Neutrophil (primary cell): ENCODE results near the gene SIRT1.
"Not testable (repeated sequence)": the region's sequence is repeated elsewhere in the genome, so short reads cannot be mapped to it uniquely, and the experiment has no call there.

Source experiments
- H3K27ac ChIP-seq: fragments of 200-600 bp; sonication (generic); 2 replicates; pipeline ENCODE4 v1.5.1; 2016; ENCODE audit warnings: mild to moderate bottlenecking, moderate library complexity
- H3K27me3 ChIP-seq: fragments of 200-600 bp; sonication (generic); 2 replicates; pipeline ENCODE4 v1.6.0; 2016; ENCODE audit warnings: mild to moderate bottlenecking
- H3K36me3 ChIP-seq: fragments of 200-600 bp; sonication (generic); 2 replicates; pipeline ENCODE4 v1.5.1; 2017
- H3K4me1 ChIP-seq, 2 experiments: fragments of 200-600 bp in 1 of 2; sonication (generic) in 1 of 2; 1 replicate in 1 of 2; 2 replicates in 1 of 2; pipeline versions ENCODE4 v1.5.1 to v1.6.1; 2013 to 2016; ENCODE audit warnings: low read depth in 1 of 2, low read length in 1 of 2, mild to moderate bottlenecking in 1 of 2, moderate library complexity in 1 of 2; ENCODE audit not compliant: control insufficient read depth in 1 of 2, insufficient read depth in 1 of 2
- H3K4me3 ChIP-seq, 2 experiments: fragments of 200-600 bp in 1 of 2; sonication (generic) in 1 of 2; 1 replicate in 1 of 2; 2 replicates in 1 of 2; pipeline ENCODE4 v1.5.1; 2013 to 2016; ENCODE audit warnings: low read depth in 1 of 2, low read length in 1 of 2, mild to moderate bottlenecking in 1 of 2, moderate library complexity in 1 of 2
- H3K9me3 ChIP-seq: fragments of 200-600 bp; sonication (generic); 2 replicates; pipeline ENCODE4 v1.5.1; 2016
- TF ChIP-seq, protein P1 (sequence below): fragments of 200-600 bp; sonication (generic); IDR thresholded peaks from 2 replicates; pipeline ENCODE4 v1.5.1; 2016; ENCODE audit warnings: antibody characterized with exemption

Gene SIRT1

DNA sequence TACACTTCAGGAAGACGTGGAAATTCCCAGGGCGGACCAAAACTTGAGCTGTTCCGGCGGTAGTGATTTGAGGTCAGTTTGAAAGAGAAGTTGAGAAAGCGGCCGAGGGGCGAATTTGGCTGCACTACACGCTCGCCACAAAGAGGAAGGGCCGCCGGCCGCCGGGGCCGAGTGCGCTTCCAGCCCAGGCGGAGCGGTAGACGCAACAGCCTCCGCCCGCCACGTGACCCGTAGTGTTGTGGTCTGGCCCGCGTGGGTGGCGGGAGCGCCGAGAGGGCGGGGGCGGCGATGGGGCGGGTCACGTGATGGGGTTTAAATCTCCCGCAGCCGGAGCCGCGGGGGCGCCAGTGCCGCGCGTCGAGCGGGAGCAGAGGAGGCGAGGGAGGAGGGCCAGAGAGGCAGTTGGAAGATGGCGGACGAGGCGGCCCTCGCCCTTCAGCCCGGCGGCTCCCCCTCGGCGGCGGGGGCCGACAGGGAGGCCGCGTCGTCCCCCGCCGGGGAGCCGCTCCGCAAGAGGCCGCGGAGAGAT, at the start of gene SIRT1:
TSS of gene SIRT1 (plus strand) at position 344 of the 529 bp plus-strand sequence. CDS start at position 410, 66 bp downstream.
- H3K9me3 ChIP-seq: no peaks in the 10 kb centered on the region
- TF ChIP-seq, protein P1, sequence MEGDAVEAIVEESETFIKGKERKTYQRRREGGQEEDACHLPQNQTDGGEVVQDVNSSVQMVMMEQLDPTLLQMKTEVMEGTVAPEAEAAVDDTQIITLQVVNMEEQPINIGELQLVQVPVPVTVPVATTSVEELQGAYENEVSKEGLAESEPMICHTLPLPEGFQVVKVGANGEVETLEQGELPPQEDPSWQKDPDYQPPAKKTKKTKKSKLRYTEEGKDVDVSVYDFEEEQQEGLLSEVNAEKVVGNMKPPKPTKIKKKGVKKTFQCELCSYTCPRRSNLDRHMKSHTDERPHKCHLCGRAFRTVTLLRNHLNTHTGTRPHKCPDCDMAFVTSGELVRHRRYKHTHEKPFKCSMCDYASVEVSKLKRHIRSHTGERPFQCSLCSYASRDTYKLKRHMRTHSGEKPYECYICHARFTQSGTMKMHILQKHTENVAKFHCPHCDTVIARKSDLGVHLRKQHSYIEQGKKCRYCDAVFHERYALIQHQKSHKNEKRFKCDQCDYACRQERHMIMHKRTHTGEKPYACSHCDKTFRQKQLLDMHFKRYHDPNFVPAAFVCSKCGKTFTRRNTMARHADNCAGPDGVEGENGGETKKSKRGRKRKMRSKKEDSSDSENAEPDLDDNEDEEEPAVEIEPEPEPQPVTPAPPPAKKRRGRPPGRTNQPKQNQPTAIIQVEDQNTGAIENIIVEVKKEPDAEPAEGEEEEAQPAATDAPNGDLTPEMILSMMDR: peak; percentile 41
- no peaks in the 10 kb centered on the region for H3K27me3 ChIP-seq
- peaks cover 26% of the 10 kb centered on the region for H3K36me3 ChIP-seq
- H3K4me1 ChIP-seq: peaks cover 22 to 27% of the 10 kb centered on the region in 2 experiments
- peak within 1 kb of the TSS; percentile 98 for H3K27ac ChIP-seq
- H3K4me3 ChIP-seq: peak within 1 kb of the TSS; percentile 84 to 86

DNA sequence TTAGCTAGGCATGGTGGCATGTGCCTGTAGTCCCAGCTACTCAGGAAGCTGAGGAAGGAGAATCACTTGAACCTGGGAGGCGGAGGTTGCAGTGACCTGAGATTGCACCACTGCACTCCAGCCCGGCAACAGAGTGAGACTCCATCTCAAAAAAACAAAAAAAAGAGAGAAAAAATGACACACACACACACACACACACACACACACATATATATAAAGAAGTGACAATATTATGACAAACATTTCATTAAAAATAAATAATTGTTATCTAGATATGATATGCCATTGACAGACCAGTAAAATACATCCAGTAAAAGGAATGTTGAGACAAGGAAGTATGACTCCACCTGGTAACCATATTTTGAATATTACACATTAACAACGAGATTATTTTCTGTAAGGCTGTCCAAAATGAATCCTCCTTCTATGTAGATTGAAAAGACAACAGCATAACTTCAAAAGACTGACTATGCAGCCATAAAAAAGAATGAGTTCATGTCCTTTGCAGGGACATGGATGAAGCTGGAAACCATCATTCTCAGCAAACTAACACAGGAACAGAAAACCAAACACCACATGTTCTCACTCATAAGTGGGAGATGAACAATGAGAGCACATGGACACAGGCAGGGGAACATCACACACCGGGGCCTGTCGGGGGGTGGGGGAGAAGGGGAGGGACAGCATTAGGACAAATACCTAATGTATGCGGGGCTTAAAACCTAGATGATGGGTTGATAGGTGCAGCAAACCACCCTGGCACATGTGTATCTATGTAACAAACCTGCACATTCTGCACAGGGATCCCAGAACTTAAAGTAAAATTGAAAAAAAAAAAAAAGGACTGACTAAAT, 48.7 kb upstream of the SIRT1 start:
- H3K27ac ChIP-seq: not testable (repeated sequence)

DNA sequence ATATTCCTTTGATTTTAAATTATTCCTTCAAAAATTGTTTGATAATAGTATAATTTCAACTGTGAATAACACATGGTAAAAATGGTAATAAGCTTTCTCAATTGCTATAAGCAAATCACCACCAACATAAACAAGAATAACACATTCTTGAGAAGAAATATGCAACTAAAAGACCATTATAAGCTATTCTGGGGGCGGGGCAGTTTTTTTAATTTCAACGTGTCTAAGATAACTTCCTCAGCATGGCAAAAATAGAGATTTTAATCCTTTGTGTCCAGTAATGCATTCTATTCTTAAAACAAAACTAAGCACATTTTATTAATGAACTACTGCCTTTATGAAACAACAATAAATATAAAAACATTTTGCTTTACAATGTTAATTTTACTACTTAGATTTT, 48.0 kb upstream of the SIRT1 start:
- no peaks in the 10 kb centered on the region for H3K36me3 ChIP-seq
- no peaks in the 10 kb centered on the region for H3K9me3 ChIP-seq
- H3K4me1 ChIP-seq: no peaks in the 10 kb centered on the region
- no peak overlapping the region for H3K4me3 ChIP-seq
- TF ChIP-seq, protein P1: no peak
- H3K27ac ChIP-seq: no peak overlapping the region
- H3K27me3 ChIP-seq: no peaks in the 10 kb centered on the region

More for the DNA sequence above, 48.7 kb upstream of the SIRT1 start:
- H3K27me3 ChIP-seq, H3K36me3 ChIP-seq, H3K9me3 ChIP-seq, H3K4me1 ChIP-seq, H3K4me3 ChIP-seq: not testable (repeated sequence)

DNA sequence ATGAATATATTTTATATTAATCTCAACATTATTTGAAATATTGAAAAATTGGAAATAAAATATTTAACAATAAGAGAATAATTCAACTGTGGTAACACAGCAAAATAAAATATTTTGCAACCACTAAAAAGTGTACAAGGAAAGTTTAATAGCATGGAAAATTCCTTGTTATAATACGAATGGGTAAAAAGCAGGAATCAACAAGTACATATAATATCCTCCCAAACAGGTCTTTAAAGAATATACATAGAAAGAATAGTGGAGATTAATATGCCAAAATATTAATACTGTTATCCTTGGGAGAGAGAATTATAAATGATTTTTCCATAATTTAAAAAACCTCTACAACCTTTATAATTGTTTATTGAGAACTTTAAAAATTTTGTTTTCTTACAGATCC, 47.5 kb upstream of the SIRT1 start:
- no peaks in the 10 kb centered on the region for H3K9me3 ChIP-seq
- no peak overlapping the region for H3K4me3 ChIP-seq
- no peaks in the 10 kb centered on the region for H3K27me3 ChIP-seq
- no peak overlapping the region for H3K27ac ChIP-seq
- TF ChIP-seq, protein P1: no peak
- no peaks in the 10 kb centered on the region for H3K36me3 ChIP-seq
- H3K4me1 ChIP-seq: no peaks in the 10 kb centered on the region

DNA sequence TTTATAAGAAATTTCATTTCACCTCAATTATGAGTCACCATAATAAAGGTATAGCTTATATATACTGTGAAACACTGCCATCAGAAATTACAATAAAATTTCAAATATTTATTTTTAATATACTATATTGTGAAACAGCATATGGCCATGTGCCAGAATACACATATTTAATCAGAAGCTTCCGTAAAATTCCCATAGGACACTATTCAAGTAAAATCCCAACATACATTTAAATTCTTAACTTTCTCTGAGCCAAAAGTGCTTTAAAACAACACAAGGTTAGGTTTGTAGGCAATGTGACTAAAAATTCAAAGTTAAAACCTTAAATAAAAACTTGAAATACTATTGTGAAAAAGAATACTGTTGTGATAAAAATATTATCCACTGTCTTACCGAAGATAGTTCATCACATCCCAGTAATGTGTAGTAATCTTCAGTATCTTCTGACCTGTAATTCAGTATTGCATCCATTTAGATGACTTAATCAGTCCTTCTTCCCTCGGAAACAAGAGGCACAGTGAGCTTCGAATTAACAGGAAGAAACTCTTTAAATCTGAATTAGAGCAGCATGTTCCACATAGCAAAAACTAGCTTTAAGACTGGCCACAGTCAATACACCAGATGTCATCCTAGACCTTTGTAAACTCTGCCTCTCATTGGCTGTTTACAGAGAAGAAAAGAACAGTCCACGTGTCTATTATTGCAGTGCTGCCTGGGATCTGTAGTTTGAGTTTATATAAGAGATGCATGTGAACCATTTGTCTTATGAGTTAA, 46.7 kb upstream of the SIRT1 start, which contains the start of gene DNAJC12:
TSS of gene DNAJC12 (minus strand) at position 648 of the 774 bp plus-strand sequence. CDS start at position 471, 177 bp downstream.
- TF ChIP-seq, protein P1: no peak
- H3K9me3 ChIP-seq: no peaks in the 10 kb centered on the region
- no peaks in the 10 kb centered on the region for H3K36me3 ChIP-seq
- H3K27me3 ChIP-seq: no peaks in the 10 kb centered on the region
- H3K27ac ChIP-seq: no peak within 1 kb of the TSS
- H3K4me1 ChIP-seq: no peaks in the 10 kb centered on the region
- H3K4me3 ChIP-seq: no peak within 1 kb of the TSS

DNA sequence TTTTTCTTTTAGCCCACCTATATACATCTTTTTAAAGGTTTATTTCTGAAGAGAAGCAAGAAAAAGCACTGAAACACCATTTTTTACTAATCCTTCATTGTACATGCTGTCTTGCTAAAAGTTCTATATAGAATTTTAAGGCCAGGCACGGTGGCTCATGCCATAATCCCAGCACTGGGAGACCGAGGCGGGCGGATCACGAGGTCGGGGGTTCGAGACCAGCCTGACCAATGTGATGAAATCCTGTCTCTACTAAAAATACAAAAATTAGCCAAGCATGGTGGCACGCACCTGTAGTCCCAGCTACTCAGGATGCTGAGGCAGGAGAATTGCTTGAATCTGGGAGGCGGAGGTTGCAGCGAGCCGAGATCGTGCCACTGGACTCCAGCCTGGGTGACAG, 44.9 kb upstream of the SIRT1 start:
- H3K27me3 ChIP-seq, H3K27ac ChIP-seq, H3K9me3 ChIP-seq, H3K4me3 ChIP-seq, H3K36me3 ChIP-seq, H3K4me1 ChIP-seq: not testable (repeated sequence)
